ENCODE data around the gene NSG2.

Gene NSG2

DNA sequence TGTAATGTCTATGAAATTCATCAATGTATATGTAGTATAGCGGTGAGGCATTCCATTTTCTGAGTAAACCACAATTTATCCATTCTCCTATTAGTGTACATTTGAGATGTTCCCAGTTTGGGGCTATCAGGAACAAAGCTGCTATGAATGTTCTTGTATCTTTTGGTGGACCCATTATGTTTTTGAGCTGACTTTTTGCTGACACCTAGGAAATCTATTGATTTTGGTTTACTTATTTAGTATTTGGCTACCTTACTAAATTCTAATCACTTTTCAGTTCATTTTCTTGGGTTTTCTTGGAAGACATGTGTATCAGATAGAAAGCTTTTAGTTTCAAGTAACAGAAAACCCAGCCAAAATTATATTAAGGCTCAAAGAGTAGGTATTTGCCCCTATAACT lies 13.7 kb downstream of the NSG2 start:
- DNase-seq (ENCODE audit: low read depth) = no peak

DNA sequence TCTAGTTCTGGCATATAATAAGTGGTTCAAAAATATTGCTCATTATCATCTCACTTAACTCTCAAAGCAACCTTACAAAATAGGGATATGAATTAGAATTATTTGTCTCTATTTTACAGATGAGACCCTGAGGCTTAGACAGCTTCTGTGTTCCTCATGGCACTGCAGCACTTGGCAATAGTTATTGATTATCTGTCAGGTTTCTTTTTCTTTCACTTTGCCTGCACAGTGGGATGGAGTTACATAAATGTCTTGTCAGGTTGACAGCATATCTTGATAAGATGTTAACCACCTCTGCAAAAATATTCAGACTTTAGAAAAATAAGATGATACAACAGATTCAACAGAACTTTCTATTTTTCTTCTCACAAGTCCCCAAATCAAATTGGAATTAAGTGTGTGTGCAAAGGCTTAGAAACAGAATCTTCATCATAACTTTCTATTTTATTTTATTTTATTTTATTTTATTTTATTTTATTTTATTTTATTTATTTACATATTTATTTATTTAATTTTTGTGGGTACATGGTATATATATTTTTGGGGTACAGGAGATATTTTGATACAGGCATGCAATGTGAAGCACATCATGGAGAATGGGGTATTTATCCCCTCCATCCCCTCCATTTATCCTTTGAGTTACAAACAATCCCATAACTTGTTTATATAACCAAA lies 17.7 kb downstream of the NSG2 start:
- no peak for DNase-seq (ENCODE audit: low read depth)

- DNase-seq (ENCODE audit: low read depth) = no peak
Measured at GRCh38 chr5:174064171-174064570, 18.7 kb downstream of the NSG2 start.

DNA sequence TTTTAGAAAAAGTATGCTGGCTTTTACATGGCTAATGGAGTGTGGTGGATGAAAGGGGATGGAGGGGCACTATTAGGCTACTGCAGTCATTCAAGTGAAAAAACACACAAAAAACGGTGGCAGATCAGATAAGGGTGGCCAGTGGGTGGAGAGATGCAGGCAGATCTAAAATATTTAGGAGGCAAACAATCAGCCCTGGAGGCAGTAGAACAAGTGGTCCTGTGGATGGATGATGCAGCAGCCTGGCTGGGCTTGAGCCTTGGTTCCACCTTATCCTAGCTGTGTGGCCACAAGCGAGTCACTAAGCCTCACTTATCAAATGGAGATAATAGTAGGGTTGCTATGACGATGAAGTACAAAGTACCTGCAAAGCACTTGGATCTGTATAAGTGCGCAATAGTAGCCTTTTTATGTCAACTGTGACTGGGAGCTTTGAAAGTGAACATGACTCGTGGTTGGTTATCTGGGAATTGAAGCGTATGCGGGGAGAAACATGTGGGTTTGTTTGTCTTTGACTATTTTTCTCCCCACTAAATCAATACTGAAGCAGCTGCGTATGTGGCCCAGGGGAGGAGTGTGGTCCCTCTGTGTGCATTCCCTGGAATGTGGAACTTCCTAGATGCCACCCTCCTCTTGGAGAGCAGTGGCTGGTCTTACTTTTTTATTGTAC lies 20.2 kb downstream of the NSG2 start:
- DNase-seq (ENCODE audit: low read depth) = no peak

DNA sequence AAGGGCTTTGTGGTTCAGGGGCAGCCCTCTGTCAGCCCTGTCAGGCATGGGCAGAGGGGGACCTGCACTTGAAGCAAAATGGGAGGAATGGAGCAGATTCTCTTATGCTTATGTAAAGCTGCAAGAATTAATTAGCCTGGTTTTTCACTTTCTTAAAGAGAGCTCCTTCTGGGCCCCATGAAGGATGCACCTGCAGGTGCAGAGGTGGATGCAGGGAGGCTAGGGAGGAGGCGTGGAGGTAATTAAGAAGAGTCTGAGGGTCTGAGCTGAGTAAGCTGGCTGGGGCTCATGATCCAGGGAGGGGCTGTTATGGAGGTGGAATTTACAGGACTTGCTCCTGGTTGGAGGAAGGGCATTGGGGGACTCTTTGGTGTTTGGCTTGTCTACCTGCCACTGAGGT lies 22.0 kb downstream of the NSG2 start:
- no peak for DNase-seq (ENCODE audit: low read depth)

DNA sequence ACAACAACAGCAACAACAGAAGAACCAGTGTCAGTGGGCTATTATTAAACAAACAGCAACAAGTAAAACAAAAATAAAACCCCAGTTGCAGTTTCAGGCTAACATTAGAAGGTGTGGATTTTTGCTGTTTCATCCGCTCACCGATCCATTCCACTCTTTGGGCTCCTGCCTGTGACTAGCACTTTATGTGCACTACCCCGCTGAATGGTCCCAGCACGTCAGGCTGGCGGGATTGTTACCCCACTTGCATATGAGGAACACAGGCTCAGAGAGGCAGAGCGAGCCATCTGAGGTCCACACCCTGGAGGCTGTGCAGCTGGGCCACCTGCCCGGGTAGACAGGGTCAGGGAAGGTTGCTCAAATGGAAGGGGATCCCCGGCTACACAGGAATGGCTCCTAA lies 26.0 kb downstream of the NSG2 start:
- DNase-seq (ENCODE audit: low read depth) = no peak

DNA sequence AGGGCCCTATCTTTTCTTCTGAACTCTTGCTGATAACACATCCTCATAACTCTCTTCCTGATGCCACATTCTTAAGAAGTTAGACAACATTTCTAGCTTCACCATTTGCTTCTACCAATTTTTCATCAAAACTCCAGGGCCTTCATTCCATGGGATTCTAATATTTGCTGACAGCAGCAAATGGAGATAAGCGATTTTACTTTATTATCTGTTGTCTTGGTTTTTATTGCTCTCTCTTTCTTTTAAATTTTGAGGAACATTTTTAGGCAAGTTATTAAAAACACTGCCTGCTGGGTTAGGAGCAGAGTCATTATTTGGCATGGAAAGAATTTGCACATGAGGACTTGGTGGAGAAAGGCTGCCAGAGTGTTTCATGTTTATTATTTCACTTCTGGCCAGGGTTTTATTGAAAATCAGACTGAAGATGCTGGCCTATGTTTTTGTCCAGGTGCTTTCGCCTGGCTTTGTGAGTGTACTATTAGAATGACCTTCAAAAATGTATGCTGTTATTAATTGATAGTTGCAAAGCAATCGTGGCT lies 27.7 kb downstream of the NSG2 start:
- no peak for DNase-seq (ENCODE audit: low read depth)

GRCh38 chr5:174074369-174074768 lies 28.9 kb downstream of the NSG2 start:
- no peak for DNase-seq (ENCODE audit: low read depth)

GRCh38 chr5:174078416-174078815 lies 32.9 kb downstream of the NSG2 start:
- no peak for DNase-seq (ENCODE audit: low read depth)

DNA sequence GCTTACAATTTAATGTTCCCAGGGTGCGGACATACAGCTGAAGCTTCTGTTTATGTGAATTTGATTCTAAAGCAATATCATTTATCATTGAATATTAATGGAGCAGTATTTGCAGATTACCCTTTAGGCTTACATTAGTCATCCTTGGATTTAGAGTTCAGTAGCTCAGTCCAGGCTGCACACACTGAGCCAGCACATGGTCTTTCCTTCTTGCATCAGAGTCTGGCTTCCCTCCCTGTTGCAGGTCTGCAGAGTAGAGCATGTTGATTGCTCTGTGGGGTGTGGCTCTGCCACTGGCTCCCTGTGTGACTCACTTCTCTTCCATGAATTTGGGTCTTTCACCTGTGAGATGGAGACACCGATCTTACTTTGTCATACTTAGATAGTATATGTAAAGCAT lies 36.8 kb downstream of the NSG2 start:
- DNase-seq (ENCODE audit: low read depth) = no peak

GRCh38 chr5:174083056-174083827 lies 37.7 kb downstream of the NSG2 start:
- no peak for DNase-seq (ENCODE audit: low read depth)

DNA sequence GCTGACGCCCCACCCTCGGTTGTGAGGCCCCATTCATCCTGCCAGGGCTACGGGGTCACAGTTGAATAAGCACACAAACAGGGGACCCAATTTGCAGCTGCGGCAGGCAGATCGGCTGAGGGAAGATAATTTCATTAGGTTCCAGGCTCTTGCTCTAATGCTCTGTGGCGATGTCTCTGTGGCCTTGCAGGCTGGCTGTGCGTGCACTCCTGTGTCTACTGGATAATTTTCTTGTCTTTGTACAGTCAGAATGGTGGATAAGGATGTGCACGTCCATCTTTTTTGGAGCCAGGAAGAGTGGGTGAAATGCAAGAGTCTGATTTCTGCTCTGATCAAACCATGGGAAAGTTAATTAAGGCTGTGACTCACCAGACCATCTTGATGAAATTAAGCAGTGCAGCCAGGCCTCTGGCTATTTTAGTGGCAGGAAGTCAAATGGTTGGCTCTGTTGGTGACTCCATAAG lies 39.2 kb downstream of the NSG2 start:
- no peak for DNase-seq (ENCODE audit: low read depth)

DNA sequence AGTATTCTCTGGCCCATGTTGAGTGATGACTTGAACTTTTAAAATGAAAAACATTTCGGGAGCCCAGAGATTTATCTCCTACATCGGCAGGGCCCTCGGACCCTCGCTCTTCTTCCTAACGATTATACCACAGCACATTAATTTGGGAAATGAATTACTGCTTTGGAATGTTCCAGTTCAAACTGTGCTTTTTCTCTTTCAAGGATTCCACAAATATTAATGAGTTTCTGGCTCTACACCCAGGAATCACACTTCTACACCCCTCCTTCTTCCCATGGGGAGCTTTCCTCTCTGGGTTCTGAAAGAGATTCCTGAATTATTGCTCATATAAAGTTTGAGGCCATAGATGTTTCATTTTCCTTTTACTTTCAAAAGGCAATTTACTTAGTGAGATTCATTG lies 41.2 kb downstream of the NSG2 start:
- DNase-seq (ENCODE audit: low read depth) = no peak

DNA sequence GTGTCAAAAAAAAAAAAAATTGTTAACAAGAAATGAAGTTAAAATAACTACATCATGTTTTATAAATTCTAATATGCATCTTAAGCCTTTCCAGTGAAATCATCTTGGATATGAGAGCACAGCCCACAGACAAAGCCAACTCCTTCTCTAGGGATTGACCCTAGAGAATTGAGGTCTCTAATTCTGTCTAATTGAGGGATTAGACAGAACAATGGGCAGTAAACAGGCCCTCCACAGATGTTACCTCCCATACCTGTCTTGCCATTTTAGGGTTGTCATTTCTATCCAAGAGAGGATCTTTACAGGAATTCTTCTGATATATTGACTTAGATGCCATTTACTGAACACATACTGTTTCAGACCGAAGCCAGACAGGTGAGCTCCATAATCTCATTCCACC lies 42.3 kb downstream of the NSG2 start:
- no peak for DNase-seq (ENCODE audit: low read depth)

DNA sequence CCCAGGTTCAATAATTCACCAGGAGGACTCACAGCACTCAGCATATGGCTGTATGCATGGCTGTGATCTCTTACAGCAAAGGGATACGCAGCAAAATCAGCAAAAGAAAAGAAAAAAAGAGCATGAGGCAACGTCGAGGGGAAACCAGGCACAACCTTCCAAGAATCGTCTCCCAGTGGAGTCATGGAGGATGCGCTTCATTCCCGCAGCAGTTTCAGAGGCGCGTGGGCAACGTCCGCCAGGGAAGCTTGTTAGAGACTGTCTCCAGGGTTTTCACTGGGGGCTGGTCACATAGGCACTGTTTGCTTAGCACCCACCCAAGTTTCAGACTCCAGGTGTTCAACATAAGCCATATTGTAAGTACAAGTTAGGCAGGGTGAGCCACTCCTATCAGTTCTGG lies 44.6 kb downstream of the NSG2 start:
- no peak for DNase-seq (ENCODE audit: low read depth)

DNA sequence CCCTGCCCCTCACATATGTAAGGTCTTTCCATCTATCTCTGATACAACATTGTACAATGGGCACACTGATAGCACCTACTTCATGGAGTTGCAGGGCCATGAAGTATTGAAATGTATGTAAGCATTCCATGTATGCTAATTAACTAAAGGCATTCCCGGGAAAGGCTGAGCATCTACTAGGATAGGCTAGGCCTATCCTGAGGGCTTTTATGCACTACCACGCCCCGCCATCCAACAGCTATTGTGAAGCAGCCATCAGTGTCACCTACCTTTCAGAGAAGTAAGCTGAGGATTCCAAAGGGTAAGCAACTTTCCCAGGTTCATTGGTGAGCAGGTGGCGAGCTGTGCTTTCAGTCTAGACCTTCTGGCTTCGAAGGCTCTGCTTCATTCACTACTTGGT lies 47.6 kb downstream of the NSG2 start:
- DNase-seq (ENCODE audit: low read depth) = no peak

DNA sequence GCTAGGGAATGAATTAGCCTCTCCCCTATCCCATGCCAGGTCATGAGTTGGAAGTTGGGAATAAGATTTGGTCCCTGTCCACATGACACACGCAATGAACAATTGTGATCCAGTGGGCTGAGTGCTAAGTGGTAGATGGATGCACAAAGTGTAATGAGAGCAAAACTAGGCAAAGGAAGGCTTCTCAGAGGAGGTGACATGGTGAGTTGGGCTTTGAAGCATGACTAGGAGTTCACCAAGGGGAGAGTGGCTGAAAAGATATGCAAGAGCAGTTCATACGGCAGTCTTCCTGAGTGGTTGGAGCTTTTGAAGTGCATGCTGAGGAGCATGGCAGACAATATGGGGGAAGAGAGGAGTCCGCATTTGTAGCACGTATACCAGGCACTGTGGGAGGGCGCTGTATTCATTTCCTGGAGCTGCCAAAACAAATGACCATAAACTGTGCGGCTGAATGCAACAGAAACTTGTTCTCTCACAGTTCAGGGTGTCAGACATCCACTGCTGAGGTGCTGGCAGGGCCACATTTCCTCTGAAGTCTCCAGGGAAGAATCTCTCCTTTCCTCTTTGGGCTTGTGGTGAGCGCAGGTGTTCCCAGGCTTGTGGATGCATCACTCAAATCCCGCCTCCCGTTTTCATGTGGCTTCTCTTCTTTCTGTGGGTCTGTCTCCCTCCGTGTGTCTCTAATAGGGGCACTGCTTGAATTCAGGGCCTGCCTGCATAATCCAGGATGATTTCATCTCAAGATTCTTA lies 49.5 kb downstream of the NSG2 start:
- no peak for DNase-seq (ENCODE audit: low read depth)

- DNase-seq (ENCODE audit: low read depth) = no peak
Measured at GRCh38 chr5:174096619-174097018, 51.1 kb downstream of the NSG2 start.

DNA sequence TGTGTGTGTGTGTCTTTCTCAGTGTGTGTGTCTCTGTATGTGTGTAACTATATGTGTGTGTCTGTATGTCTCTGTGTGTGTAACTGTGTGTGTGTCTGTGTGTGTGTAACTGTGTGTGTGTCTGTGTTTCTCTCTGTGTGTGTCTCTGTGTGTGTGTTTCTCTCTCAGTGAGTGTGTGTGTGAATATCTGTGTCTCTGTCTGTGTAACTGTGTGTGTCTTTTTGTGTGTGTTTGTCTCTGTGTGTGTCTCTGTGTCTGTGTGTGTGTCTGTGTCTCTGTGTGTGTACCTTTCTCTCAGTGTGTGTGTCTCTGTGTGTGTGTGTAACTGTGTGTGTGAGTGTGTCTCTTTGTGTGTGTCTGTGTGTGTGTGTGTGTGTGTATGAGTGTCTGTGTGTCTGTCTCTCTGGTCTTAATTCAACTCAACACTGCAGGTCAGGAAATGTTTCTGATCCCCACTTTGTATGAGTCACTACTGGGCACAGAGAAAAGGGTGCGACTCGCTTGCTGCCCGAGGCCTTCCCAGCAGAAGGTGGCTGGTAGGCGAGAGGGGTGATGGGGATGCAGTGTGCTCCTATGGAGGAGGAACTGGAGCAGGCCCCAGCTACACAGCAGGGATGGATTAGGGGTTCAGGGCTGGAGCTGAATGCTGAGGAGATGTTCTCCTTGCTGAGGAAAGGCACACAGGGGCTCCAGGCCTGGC lies 52.1 kb downstream of the NSG2 start:
- DNase-seq (ENCODE audit: low read depth) = no peak

DNA sequence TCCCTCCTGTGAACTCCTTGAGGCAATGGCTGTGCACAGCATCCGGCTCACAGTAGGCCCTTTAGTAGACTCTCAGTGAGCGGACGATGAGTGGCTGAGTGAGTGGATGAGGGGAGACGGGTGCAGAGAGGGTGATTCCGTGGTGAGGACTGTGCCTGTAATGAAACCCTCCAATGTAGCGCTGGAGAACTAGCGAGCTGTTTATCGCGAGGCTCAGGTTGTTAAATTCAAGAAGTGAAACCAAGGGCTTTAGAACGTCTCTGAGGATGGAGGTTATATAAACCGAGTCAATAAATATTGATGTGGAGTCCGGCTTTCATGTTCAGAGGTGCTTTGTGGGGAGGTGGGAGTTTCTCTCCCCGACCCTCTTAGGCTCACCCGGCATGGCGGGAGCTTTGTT lies 53.2 kb downstream of the NSG2 start:
- DNase-seq (ENCODE audit: low read depth) = no peak

- DNase-seq (ENCODE audit: low read depth) = no peak
Measured at GRCh38 chr5:174100490-174100889, 55.0 kb downstream of the NSG2 start.

Measured in HS-5 (cell line).